Erythroblast (primary cell): ENCODE measurements around the gene SERPINB4.

Source experiments
- GATA1 ChIP-seq: IDR thresholded peaks from 2 replicates; pipeline ENCODE4 v1.6.1; 2011; ENCODE audit warnings: low read depth, mild to moderate bottlenecking, control low read depth, low read length, moderate library complexity
- POLR2A ChIP-seq: IDR thresholded peaks from 2 replicates; pipeline ENCODE4 v1.6.1; 2011; ENCODE audit warnings: mild to moderate bottlenecking, low read length

GRCh38 chr18:63646936-63647335, 2.9 kb upstream of the SERPINB4 start:
- TF ChIP-seq POLR2A (no peak), GATA1 (no peak)
